ENCODE measurements around the gene ZFAND3. TPM values are rescaled to one million over a fixed set of nuclear protein-coding genes. Genes with fewer than 3 reads are reported as not detected.

ZFAND3 gene
- total and polyA plus RNA-seq, 2 experiments from 2014 or later: 36.5 to 50.0 TPM

DNA sequence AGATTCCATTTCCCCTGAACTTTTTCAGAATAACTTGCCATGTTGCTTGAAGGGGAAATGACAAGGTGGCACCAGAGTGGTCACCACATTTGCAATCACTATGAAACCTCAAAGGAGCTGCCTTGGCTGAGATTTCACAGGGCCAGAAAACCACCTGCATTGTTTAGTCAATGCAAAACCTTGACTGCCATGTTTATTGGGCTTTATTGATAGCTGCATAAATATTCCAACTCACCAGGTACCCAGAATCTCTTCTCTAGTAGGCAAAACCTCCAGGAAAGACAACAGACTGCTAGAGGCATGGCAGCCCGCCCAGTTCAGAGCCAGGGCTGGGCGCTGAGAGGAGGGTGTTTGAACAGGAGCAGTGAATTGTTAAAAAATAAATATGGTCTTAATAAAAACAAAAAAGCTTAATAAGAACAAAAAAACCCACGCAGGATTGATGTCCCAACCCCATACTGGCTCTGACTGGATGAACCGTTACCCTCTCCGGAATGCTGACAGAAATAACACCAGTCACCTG is 375.6 kb downstream of the ZFAND3 start:
- no peaks in the 10 kb centered on the region for H3K27me3 ChIP-seq
- H3K9me3 ChIP-seq (ENCODE audit: low read depth): no peaks in the 10 kb centered on the region
- no peak overlapping the region for H3K27ac ChIP-seq
- H3K79me2 ChIP-seq: no peaks in the 10 kb centered on the region
- no peak for TF ChIP-seq EZH2 (IDR thresholded peaks at IDR 0.05; ENCODE audit: borderline replicate concordance)
- no peak overlapping the region for H3K4me2 ChIP-seq
- H3K4me3 ChIP-seq: no peak overlapping the region
- WGBS (ENCODE audit: low lambda C conversion rate, missing lambda C conversion rate): 95% methylated on average over 5 of the region's 5 CpGs
- H4K20me1 ChIP-seq (ENCODE audit: insufficient read depth, poor library complexity, severe bottlenecking): no peaks in the 10 kb centered on the region
- no peak overlapping the region for H2AFZ ChIP-seq
- H3K4me1 ChIP-seq (ENCODE audit: insufficient read depth): no peaks in the 10 kb centered on the region
- DNase-seq (ENCODE audit: low spot score): no peak
- H3K36me3 ChIP-seq (replicated peaks; ENCODE audit: insufficient read depth, low read depth): no peaks in the 10 kb centered on the region
- no peaks in the 10 kb centered on the region for H3K9me2 ChIP-seq (replicated peaks; ENCODE audit: insufficient read depth)

DNA sequence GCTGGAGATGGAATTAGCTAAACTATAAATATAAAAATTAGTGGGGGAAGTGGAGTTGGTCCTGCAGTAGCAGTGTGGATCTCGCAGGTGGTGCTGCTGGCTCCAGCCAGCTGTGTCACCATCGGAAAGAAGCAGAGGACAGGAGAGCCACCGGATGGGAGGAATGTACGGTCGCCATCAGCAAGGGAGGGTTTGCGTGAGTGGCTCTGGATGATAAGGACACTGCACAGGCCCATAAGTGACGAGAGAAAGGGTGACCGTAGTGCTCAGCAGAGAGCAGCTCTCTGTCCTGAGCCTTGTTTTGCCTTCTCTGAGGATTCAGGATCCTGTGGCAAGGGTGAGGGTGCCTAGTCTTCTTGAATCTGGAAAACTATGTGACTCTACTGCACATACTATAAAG is 378.7 kb downstream of the ZFAND3 start:
- H2AFZ ChIP-seq: no peak overlapping the region
- no peaks in the 10 kb centered on the region for H3K9me3 ChIP-seq (ENCODE audit: low read depth)
- no peak overlapping the region for H3K4me3 ChIP-seq
- no peak for DNase-seq (ENCODE audit: low spot score)
- H4K20me1 ChIP-seq (ENCODE audit: insufficient read depth, poor library complexity, severe bottlenecking): no peaks in the 10 kb centered on the region
- no peak for TF ChIP-seq EZH2phosphoT487 (IDR thresholded peaks at IDR 0.05; ENCODE audit: low read depth, severe bottlenecking, unreplicated experiment)
- no peak for TF ChIP-seq EZH2 (IDR thresholded peaks at IDR 0.05; ENCODE audit: borderline replicate concordance)
- TF ChIP-seq, protein P1, sequence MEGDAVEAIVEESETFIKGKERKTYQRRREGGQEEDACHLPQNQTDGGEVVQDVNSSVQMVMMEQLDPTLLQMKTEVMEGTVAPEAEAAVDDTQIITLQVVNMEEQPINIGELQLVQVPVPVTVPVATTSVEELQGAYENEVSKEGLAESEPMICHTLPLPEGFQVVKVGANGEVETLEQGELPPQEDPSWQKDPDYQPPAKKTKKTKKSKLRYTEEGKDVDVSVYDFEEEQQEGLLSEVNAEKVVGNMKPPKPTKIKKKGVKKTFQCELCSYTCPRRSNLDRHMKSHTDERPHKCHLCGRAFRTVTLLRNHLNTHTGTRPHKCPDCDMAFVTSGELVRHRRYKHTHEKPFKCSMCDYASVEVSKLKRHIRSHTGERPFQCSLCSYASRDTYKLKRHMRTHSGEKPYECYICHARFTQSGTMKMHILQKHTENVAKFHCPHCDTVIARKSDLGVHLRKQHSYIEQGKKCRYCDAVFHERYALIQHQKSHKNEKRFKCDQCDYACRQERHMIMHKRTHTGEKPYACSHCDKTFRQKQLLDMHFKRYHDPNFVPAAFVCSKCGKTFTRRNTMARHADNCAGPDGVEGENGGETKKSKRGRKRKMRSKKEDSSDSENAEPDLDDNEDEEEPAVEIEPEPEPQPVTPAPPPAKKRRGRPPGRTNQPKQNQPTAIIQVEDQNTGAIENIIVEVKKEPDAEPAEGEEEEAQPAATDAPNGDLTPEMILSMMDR (IDR thresholded peaks at IDR 0.05; ENCODE audit: poor library complexity): no peak
- H3K4me2 ChIP-seq: no peak overlapping the region
- 84% methylated on average over 8 of the region's 8 CpGs for WGBS (ENCODE audit: low lambda C conversion rate, missing lambda C conversion rate)
- no peaks in the 10 kb centered on the region for H3K79me2 ChIP-seq
- no peaks in the 10 kb centered on the region for H3K4me1 ChIP-seq (ENCODE audit: insufficient read depth)
- H3K27ac ChIP-seq: no peak overlapping the region
- H3K36me3 ChIP-seq (replicated peaks; ENCODE audit: insufficient read depth, low read depth): no peaks in the 10 kb centered on the region
- no peaks in the 10 kb centered on the region for H3K9me2 ChIP-seq (replicated peaks; ENCODE audit: insufficient read depth)
- no peaks in the 10 kb centered on the region for H3K27me3 ChIP-seq

Small RNA genes within 50 kb of the gene (small RNA-seq; reads per million reads assigned to genes)
- not detected for gene RN7SL285P
- gene RNU1-87P: not detected

Other genes starting within 250 kb of the ZFAND3 start
- 2.8 and 5.8 TPM in 2 replicates for gene MDGA1, start 121.8 kb upstream of the ZFAND3 start, total RNA-seq
- 1.4 and 3.8 TPM in 2 replicates for gene MDGA1, start 121.8 kb upstream of the ZFAND3 start, polyA plus RNA-seq

All from hepatocyte (in vitro differentiated cells).